Smooth muscle cell (in vitro differentiated cells): ENCODE results near the gene BMPER. TPM values are rescaled to one million over a fixed set of nuclear protein-coding genes. Genes with fewer than 3 reads are reported as not detected.

Source experiments
- DNase-seq: peaks from one replicate; lab custom pipeline; 2025; ENCODE audit not compliant: unreplicated experiment; lab: John Stamatoyannopoulos, UW
- H2AFZ ChIP-seq: fragments of 200-600 bp; sonication (generic); 2 replicates; pipeline ENCODE4 v1.6.0; 2016; ENCODE audit warnings: antibody characterized with exemption, low read depth, mild to moderate bottlenecking
- H3F3A ChIP-seq: fragments of 200-600 bp; sonication (generic); 2 replicates; pipeline ENCODE4 v1.6.0; 2017; ENCODE audit warnings: antibody characterized with exemption, low read depth
- H3K27ac ChIP-seq: fragments of 200-600 bp; sonication (generic); 2 replicates; pipeline ENCODE4 v1.5.1; 2016; ENCODE audit warnings: low read depth, mild to moderate bottlenecking
- H3K27me3 ChIP-seq: fragments of 200-600 bp; sonication (generic); 2 replicates; pipeline ENCODE4 v1.6.1; 2016; ENCODE audit warnings: low read depth, mild to moderate bottlenecking
- H3K36me3 ChIP-seq: fragments of 200-600 bp; sonication (generic); 2 replicates; pipeline ENCODE4 v1.5.1; 2016; ENCODE audit warnings: low read depth
- H3K4me1 ChIP-seq: fragments of 200-600 bp; sonication (generic); 2 replicates; pipeline ENCODE4 v1.5.1; 2016; ENCODE audit warnings: low read depth
- H3K4me2 ChIP-seq: fragments of 200-600 bp; sonication (generic); 2 replicates; pipeline ENCODE4 v1.6.0; 2016; ENCODE audit warnings: mild to moderate bottlenecking
- H3K4me3 ChIP-seq: fragments of 200-600 bp; sonication (generic); 2 replicates; pipeline ENCODE4 v1.5.1; 2016; ENCODE audit warnings: mild to moderate bottlenecking
- H3K79me2 ChIP-seq: fragments of 200-600 bp; sonication (generic); 2 replicates; pipeline ENCODE4 v1.6.0; 2016; ENCODE audit warnings: low read depth, mild to moderate bottlenecking
- H3K9ac ChIP-seq: fragments of 200-600 bp; sonication (generic); 2 replicates; pipeline ENCODE4 v1.6.0; 2016; ENCODE audit warnings: low read depth
- H3K9me3 ChIP-seq: fragments of 200-600 bp; sonication (generic); replicated peaks from 2 replicates; pipeline ENCODE4 v1.5.1; 2016; ENCODE audit warnings: low read depth
- H4K20me1 ChIP-seq: fragments of 200-600 bp; sonication (generic); 2 replicates; pipeline ENCODE4 v1.6.0; 2016; ENCODE audit warnings: low read depth
- CTCF ChIP-seq: fragments of 200-600 bp; sonication (generic); IDR thresholded peaks from 2 replicates; pipeline ENCODE4 v1.5.1; 2017; ENCODE audit warnings: borderline replicate concordance, mild to moderate bottlenecking, antibody characterized with exemption; ENCODE audit not compliant: insufficient read depth, poor library complexity, severe bottlenecking
- WGBS: methylation state at CpG from one replicate; pipeline ENCODE4 v1.1.7; 2016; ENCODE audit warnings: low lambda C conversion rate; 5-methylcytosine and 5-hydroxymethylcytosine counted together
- polyA plus RNA-seq: library from polyadenylated mRNA; unstranded; fragments of >200 nt; fragmentation: Nextera tagmentation; extraction: Ambion mirVana; gene quantifications from 2 replicates; pipeline ENCODE4 v1.2.1, GENCODE V29; 2016
- total RNA-seq: library from RNA; depleted of rRNA; stranded (reverse); fragments of >200 nt; gene quantifications from 2 replicates; pipeline ENCODE4 v1.2.3, GENCODE V29; 2014

Gene BMPER
- total and polyA plus RNA-seq, 2 experiments from 2014 or later: 3.0 to 21.9 TPM

- H3K4me2 ChIP-seq: peak overlapping the region; percentile 75
- peak overlapping the region; percentile 56 for H2AFZ ChIP-seq
- no peak for DNase-seq
- 33% methylated on average over 8 of the region's 8 CpGs for WGBS
- H3K4me1 ChIP-seq: peaks cover 3% of the 10 kb centered on the region
- peaks cover 4% of the 10 kb centered on the region for H3F3A ChIP-seq
- H3K27me3 ChIP-seq: no peaks in the 10 kb centered on the region
- no peaks in the 10 kb centered on the region for H3K9me3 ChIP-seq
- H4K20me1 ChIP-seq: no peaks in the 10 kb centered on the region
- H3K36me3 ChIP-seq: no peaks in the 10 kb centered on the region
- peak overlapping the region; percentile 98 for H3K27ac ChIP-seq
- no peak for TF ChIP-seq CTCF
- peak overlapping the region; percentile 89 for H3K9ac ChIP-seq
- no peak overlapping the region for H3K4me3 ChIP-seq
- H3K79me2 ChIP-seq: no peaks in the 10 kb centered on the region
These were observed 228.1 kb downstream of the BMPER start for GRCh38 chr7:34133356-34133982.

- H3K79me2 ChIP-seq: no peaks in the 10 kb centered on the region
- H3K27me3 ChIP-seq: no peaks in the 10 kb centered on the region
- TF ChIP-seq CTCF: peak; percentile 77
- WGBS: 35% methylated on average over 12 of the region's 12 CpGs
- H3K4me2 ChIP-seq: peak overlapping the region; percentile 75
- peak; percentile 19 for DNase-seq
- peaks cover 3% of the 10 kb centered on the region for H3K4me1 ChIP-seq
- no peaks in the 10 kb centered on the region for H3K36me3 ChIP-seq
- no peak overlapping the region for H3K4me3 ChIP-seq
- peak overlapping the region; percentile 89 for H3K9ac ChIP-seq
- peak overlapping the region; percentile 98 for H3K27ac ChIP-seq
- no peaks in the 10 kb centered on the region for H4K20me1 ChIP-seq
- H2AFZ ChIP-seq: peak overlapping the region; percentile 56
- H3K9me3 ChIP-seq: no peaks in the 10 kb centered on the region
- H3F3A ChIP-seq: peaks cover 4% of the 10 kb centered on the region
These were observed 228.8 kb downstream of the BMPER start for GRCh38 chr7:34133983-34134782.

GRCh38 chr7:34135924-34136323 lies 230.6 kb downstream of the BMPER start:
- no peak overlapping the region for H2AFZ ChIP-seq

More at GRCh38 chr7:34135924-34136323, 230.6 kb downstream of the BMPER start:
- Histone ChIP-seq H3K4me2 (no peak overlapping the region), H3K9me3 (no peaks in the 10 kb centered on the region), H3K36me3 (no peaks in the 10 kb centered on the region), H3K9ac (no peak overlapping the region), H3K27me3 (no peaks in the 10 kb centered on the region), H3K4me1 (peaks cover 3% of the 10 kb centered on the region), H3K27ac (no peak overlapping the region), H3K79me2 (no peaks in the 10 kb centered on the region), H3K4me3 (no peak overlapping the region), H4K20me1 (no peaks in the 10 kb centered on the region), H3F3A (peaks cover 4% of the 10 kb centered on the region)
- 89% methylated on average over 4 of the region's 4 CpGs for WGBS
- TF ChIP-seq CTCF: no peak
- DNase-seq: no peak
